ENCODE results near the gene MRPL32. TPM values are rescaled to one million over a fixed set of nuclear protein-coding genes. Genes with fewer than 3 reads are reported as not detected.

The MRPL32 gene
- total and polyA plus RNA-seq, 2 of the 13 experiments (the other 11 are each of a cell fraction or from before 2014, with no cell fraction given): 39.0 to 81.2 TPM

- H3K36me3 ChIP-seq (replicated peaks in 1 of 2; ENCODE audit: control insufficient read depth in 1 of 2, insufficient read depth in 2 of 2, low read length in 2 of 2): no peaks in the 10 kb centered on the region
- H3K79me2 ChIP-seq (ENCODE audit: insufficient read depth, low read length): no peaks in the 10 kb centered on the region
- H3K9me3 ChIP-seq (ENCODE audit: low read length): peaks cover 5% of the 10 kb centered on the region; the same call in 1 of the 2 replicates
- no peaks in the 10 kb centered on the region for H3K27me3 ChIP-seq (ENCODE audit: control insufficient read depth in 1 of 2, insufficient read depth in 2 of 2, low read length in 2 of 2)
- no peak overlapping the region for H3K27ac ChIP-seq (ENCODE audit: extremely low read length, insufficient read depth, low read length)
- H3K9ac ChIP-seq (ENCODE audit: insufficient read depth, low read depth, low read length): no peak overlapping the region
- no peaks in the 10 kb centered on the region for H4K20me1 ChIP-seq (ENCODE audit: insufficient read depth, low read length)
- intact Hi-C loops (cut with micrococcal nuclease; ENCODE audit: unreplicated experiment) (no loop called here), in situ Hi-C loops (cut with HindIII; ENCODE audit: extremely low pct_ligation_motif_present, low pct_unique_long_range_greater_than_20kb) (no loop called here)
- FAIRE-seq: no peak
- ATAC-seq: no peak
- no peak for TF ChIP-seq FOXA3 (CRISPR knock-in tag; IDR thresholded peaks at IDR 0.05)
- no peak for TF ChIP-seq ZNF124 (CRISPR knock-in tag; IDR thresholded peaks at IDR 0.05)
- TF ChIP-seq SNAI1 (CRISPR knock-in tag; IDR thresholded peaks at IDR 0.05; ENCODE audit: borderline replicate concordance): no peak
- TF ChIP-seq NCOA2 (CRISPR knock-in tag; IDR thresholded peaks at IDR 0.05): no peak
- TF ChIP-seq KDM4B (CRISPR knock-in tag; IDR thresholded peaks at IDR 0.05): no peak
- TF ChIP-seq NCOA5 (CRISPR knock-in tag; IDR thresholded peaks at IDR 0.05): no peak
- TF ChIP-seq ZNF569 (CRISPR knock-in tag; IDR thresholded peaks at IDR 0.05; ENCODE audit: borderline replicate concordance): no peak
- TF ChIP-seq ATF7 (IDR thresholded peaks at IDR 0.05): no peak
- no peak for TF ChIP-seq ATF7 (CRISPR knock-in tag; IDR thresholded peaks at IDR 0.05)
- TF ChIP-seq SKI (IDR thresholded peaks at IDR 0.05; ENCODE audit: partially characterized antibody): no peak
- WGBS (ENCODE audit: low lambda C conversion rate): 47% methylated on average over 1 of the region's 1 CpG
- CTCF ChIA-PET (ENCODE audit: low intra/inter-chr PET ratio, low total read pairs): no interaction called here
- H3K4me1 ChIP-seq (ENCODE audit: insufficient read depth, low read length): peaks cover 22% of the 10 kb centered on the region
- H3K4me2 ChIP-seq (ENCODE audit: low read depth, low read length): no peak overlapping the region
- no peak for DNase-seq (ENCODE audit: low spot score)
- H2AFZ ChIP-seq (ENCODE audit: low read length): no peak overlapping the region
- no peak overlapping the region for H3K4me3 ChIP-seq (replicated peaks in 1 of 3; ENCODE audit: insufficient read depth in 1 of 3, low read depth in 2 of 3, low read length in 3 of 3)
- POLR2A ChIA-PET: no interaction called here
- no TSS peak for BruUV-seq (replicated peaks)
Measured at GRCh38 chr7:42984137-42984536, 52.0 kb downstream of the MRPL32 start.

DNA sequence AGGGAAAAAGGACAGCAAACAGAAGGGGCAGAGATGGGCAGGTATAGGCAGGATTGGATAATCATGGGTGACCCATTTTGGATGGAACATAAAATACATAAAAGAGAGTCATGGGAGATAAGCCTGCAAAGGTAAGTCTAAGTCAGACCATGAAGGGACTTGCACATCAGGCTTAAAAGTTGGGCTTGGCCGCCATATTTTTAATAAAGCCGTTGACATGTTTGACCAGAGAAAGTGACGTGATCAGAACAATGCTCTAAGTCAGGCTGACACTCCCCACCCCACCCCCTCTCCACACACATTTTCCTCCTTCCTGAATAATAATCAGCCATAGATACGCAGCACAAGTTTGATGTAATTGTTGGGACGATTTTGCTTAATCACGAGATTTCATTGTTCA, 54.0 kb downstream of the MRPL32 start:
- DNase-seq (ENCODE audit: low spot score) (no peak), FAIRE-seq (no peak), ATAC-seq (no peak)
- Histone ChIP-seq H3K9me3 (ENCODE audit: low read length) (peaks cover 5% of the 10 kb centered on the region; the same call in 1 of the 2 replicates), H3K79me2 (ENCODE audit: insufficient read depth, low read length) (no peaks in the 10 kb centered on the region), H2AFZ (ENCODE audit: low read length) (no peak overlapping the region), H4K20me1 (ENCODE audit: insufficient read depth, low read length) (no peaks in the 10 kb centered on the region), H3K27ac (ENCODE audit: extremely low read length, insufficient read depth, low read length) (no peak overlapping the region), H3K9ac (ENCODE audit: insufficient read depth, low read depth, low read length) (no peak overlapping the region), H3K27me3 (ENCODE audit: control insufficient read depth in 1 of 2, insufficient read depth in 2 of 2, low read length in 2 of 2) (no peaks in the 10 kb centered on the region), H3K4me2 (ENCODE audit: low read depth, low read length) (no peak overlapping the region), H3K36me3 (replicated peaks in 1 of 2; ENCODE audit: control insufficient read depth in 1 of 2, insufficient read depth in 2 of 2, low read length in 2 of 2) (no peaks in the 10 kb centered on the region), H3K4me1 (ENCODE audit: insufficient read depth, low read length) (peaks cover 22% of the 10 kb centered on the region), H3K4me3 (replicated peaks in 1 of 3; ENCODE audit: insufficient read depth in 1 of 3, low read depth in 2 of 3, low read length in 3 of 3) (no peak overlapping the region)
- in situ Hi-C loops (cut with HindIII; ENCODE audit: extremely low pct_ligation_motif_present, low pct_unique_long_range_greater_than_20kb): no loop called here
- WGBS (ENCODE audit: low lambda C conversion rate): 62% methylated on average over 6 of the region's 6 CpGs
- intact Hi-C loops (cut with micrococcal nuclease; ENCODE audit: unreplicated experiment): no loop called here
- no TSS peak for BruUV-seq (replicated peaks)
- CTCF ChIA-PET (ENCODE audit: low intra/inter-chr PET ratio, low total read pairs): no interaction called here
- POLR2A ChIA-PET: no interaction called here
- TF ChIP-seq ZNF503 (CRISPR knock-in tag; IDR thresholded peaks at IDR 0.05) (no peak), GTF2F1 (IDR thresholded peaks at IDR 0.05; ENCODE audit: low read length) (no peak), REL (CRISPR knock-in tag; conservative IDR thresholded peaks at IDR 0.05) (no peak), ZNF331 (CRISPR knock-in tag; IDR thresholded peaks at IDR 0.05) (no peak)
- TF ChIP-seq, protein P1, sequence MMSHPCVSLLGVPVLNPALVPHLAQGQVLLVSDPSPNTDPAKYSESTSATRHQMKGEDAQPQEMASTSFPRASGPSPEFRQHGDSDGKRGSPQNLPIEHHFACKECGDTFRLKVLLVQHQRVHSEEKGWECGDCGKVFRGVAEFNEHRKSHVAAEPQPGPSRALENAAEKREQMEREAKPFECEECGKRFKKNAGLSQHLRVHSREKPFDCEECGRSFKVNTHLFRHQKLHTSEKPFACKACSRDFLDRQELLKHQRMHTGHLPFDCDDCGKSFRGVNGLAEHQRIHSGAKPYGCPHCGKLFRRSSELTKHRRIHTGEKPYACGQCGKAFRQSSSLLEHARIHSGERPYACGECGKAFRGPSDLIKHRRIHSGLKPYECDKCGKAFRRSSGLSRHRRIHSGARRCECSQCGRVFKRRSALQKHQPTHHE (CRISPR knock-in tag; IDR thresholded peaks at IDR 0.05; ENCODE audit: borderline replicate concordance): no peak
- TF ChIP-seq, protein P2, sequence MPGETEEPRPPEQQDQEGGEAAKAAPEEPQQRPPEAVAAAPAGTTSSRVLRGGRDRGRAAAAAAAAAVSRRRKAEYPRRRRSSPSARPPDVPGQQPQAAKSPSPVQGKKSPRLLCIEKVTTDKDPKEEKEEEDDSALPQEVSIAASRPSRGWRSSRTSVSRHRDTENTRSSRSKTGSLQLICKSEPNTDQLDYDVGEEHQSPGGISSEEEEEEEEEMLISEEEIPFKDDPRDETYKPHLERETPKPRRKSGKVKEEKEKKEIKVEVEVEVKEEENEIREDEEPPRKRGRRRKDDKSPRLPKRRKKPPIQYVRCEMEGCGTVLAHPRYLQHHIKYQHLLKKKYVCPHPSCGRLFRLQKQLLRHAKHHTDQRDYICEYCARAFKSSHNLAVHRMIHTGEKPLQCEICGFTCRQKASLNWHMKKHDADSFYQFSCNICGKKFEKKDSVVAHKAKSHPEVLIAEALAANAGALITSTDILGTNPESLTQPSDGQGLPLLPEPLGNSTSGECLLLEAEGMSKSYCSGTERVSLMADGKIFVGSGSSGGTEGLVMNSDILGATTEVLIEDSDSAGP (CRISPR knock-in tag; IDR thresholded peaks at IDR 0.05; ENCODE audit: borderline replicate concordance): no peak
